ENCODE measurements around the gene POLG2. TPM values are rescaled to one million over a fixed set of nuclear protein-coding genes. Genes with fewer than 3 reads are reported as not detected.

The POLG2 gene
- total and polyA plus RNA-seq, 4 donors = 3.0 to 8.0 (median 6.6) TPM

DNA sequence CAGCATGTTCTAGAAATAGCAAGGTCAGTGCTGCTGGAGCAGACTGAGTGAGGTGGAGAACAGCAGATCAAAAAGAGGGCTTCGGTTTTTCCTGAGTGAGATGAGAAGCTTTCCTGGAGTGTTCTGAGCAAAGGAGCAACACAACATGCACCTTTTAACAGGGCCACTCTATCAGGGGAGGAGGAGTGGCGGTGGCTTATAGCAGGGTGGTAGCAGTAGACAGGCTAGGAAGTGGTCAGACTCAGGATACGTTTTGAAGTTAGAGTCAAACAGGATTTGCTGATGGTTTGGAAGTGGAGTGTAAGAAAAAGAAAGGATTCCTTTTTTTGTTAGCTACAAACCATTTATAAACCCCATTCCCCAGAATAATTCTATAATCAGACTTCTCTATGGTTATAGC lies 12.5 kb downstream of the POLG2 start:
- WGBS = 91% methylated on average over 3 of the region's 3 CpGs
- H3K9me3 ChIP-seq (ENCODE audit: control insufficient read depth in 4 of 4, low read length in 3 of 4) = no peaks in the 10 kb centered on the region
- no peak overlapping the region for H3K4me3 ChIP-seq (ENCODE audit: low read depth in 1 of 3, low read length in 3 of 3)
- no peak for DNase-seq (ENCODE audit: low spot score)
- peaks cover 3 to 26% (median 22%) of the 10 kb centered on the region in 4 donors for H3K36me3 ChIP-seq (ENCODE audit: control insufficient read depth in 4 of 4, insufficient read depth in 3 of 4, low read depth in 1 of 4, low read length in 3 of 4)
- TF ChIP-seq HNF4G (IDR thresholded peaks at IDR 0.05) (no peak), TAF1 (conservative IDR thresholded peaks at IDR 0.05) (no peak), FOXA1 (IDR thresholded peaks at IDR 0.05) (no peak), JUND (IDR thresholded peaks at IDR 0.05) (no peak), EGR1 (IDR thresholded peaks at IDR 0.05; ENCODE audit: low read depth in 2 of 2) (no peak), SP1 (IDR thresholded peaks at IDR 0.05) (no peak)
- TF ChIP-seq, protein P1, sequence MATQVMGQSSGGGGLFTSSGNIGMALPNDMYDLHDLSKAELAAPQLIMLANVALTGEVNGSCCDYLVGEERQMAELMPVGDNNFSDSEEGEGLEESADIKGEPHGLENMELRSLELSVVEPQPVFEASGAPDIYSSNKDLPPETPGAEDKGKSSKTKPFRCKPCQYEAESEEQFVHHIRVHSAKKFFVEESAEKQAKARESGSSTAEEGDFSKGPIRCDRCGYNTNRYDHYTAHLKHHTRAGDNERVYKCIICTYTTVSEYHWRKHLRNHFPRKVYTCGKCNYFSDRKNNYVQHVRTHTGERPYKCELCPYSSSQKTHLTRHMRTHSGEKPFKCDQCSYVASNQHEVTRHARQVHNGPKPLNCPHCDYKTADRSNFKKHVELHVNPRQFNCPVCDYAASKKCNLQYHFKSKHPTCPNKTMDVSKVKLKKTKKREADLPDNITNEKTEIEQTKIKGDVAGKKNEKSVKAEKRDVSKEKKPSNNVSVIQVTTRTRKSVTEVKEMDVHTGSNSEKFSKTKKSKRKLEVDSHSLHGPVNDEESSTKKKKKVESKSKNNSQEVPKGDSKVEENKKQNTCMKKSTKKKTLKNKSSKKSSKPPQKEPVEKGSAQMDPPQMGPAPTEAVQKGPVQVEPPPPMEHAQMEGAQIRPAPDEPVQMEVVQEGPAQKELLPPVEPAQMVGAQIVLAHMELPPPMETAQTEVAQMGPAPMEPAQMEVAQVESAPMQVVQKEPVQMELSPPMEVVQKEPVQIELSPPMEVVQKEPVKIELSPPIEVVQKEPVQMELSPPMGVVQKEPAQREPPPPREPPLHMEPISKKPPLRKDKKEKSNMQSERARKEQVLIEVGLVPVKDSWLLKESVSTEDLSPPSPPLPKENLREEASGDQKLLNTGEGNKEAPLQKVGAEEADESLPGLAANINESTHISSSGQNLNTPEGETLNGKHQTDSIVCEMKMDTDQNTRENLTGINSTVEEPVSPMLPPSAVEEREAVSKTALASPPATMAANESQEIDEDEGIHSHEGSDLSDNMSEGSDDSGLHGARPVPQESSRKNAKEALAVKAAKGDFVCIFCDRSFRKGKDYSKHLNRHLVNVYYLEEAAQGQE (IDR thresholded peaks at IDR 0.05) = no peak
- TF ChIP-seq, protein P2, sequence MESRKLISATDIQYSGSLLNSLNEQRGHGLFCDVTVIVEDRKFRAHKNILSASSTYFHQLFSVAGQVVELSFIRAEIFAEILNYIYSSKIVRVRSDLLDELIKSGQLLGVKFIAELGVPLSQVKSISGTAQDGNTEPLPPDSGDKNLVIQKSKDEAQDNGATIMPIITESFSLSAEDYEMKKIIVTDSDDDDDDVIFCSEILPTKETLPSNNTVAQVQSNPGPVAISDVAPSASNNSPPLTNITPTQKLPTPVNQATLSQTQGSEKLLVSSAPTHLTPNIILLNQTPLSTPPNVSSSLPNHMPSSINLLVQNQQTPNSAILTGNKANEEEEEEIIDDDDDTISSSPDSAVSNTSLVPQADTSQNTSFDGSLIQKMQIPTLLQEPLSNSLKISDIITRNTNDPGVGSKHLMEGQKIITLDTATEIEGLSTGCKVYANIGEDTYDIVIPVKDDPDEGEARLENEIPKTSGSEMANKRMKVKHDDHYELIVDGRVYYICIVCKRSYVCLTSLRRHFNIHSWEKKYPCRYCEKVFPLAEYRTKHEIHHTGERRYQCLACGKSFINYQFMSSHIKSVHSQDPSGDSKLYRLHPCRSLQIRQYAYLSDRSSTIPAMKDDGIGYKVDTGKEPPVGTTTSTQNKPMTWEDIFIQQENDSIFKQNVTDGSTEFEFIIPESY (IDR thresholded peaks at IDR 0.05) = no peak
- H3K27ac ChIP-seq (ENCODE audit: low read depth in 1 of 2, low read length in 2 of 2) = no peak overlapping the region
- H3K27me3 ChIP-seq (ENCODE audit: control insufficient read depth in 4 of 4, insufficient read depth in 4 of 4, low read length in 3 of 4) = no peaks in the 10 kb centered on the region
- no peaks in the 10 kb centered on the region for H3K4me1 ChIP-seq (ENCODE audit: control insufficient read depth in 4 of 4, insufficient read depth in 4 of 4, low read length in 3 of 4)
- H3K9ac ChIP-seq (ENCODE audit: low read depth in 1 of 2, low read length in 2 of 2) = no peak overlapping the region

DNA sequence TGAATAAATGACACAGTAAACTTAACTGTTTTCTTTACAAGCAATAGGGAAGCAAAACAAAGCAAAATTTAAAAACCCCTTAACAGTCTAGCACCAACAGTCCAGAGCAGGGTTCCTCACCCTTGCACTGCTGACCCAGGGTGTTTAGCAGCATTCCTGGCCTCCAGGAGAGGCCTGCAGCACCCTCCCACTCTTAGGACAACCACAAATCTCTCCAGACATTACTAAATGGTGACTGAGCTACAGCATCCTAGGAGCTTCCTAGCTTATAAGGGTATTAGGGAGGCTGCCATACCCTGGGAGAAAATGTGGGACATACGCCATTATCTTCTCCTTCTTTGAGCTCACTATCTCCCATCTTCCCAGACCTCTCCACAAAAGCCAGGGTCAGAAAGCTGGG lies 15.9 kb downstream of the POLG2 start:
- Histone ChIP-seq H3K4me3 (ENCODE audit: low read depth in 1 of 3, low read length in 3 of 3) (no peak overlapping the region), H3K27ac (ENCODE audit: low read depth in 1 of 2, low read length in 2 of 2) (no peak overlapping the region), H3K4me1 (ENCODE audit: control insufficient read depth in 4 of 4, insufficient read depth in 4 of 4, low read length in 3 of 4) (no peaks in the 10 kb centered on the region), H3K36me3 (ENCODE audit: control insufficient read depth in 4 of 4, insufficient read depth in 3 of 4, low read depth in 1 of 4, low read length in 3 of 4) (peaks cover 0 to 31% (median 25%) of the 10 kb centered on the region in 4 donors), H3K9me3 (ENCODE audit: control insufficient read depth in 4 of 4, low read length in 3 of 4) (no peaks in the 10 kb centered on the region), H3K27me3 (ENCODE audit: control insufficient read depth in 4 of 4, insufficient read depth in 4 of 4, low read length in 3 of 4) (no peaks in the 10 kb centered on the region), H3K9ac (ENCODE audit: low read depth in 1 of 2, low read length in 2 of 2) (no peak overlapping the region)
- 98% methylated on average over 1 of the region's 1 CpG for whole genome bisulfite sequencing
- no peak for TF ChIP-seq NR2F2 (IDR thresholded peaks at IDR 0.05)
- no peak for DNase-seq (ENCODE audit: low spot score)

DNA sequence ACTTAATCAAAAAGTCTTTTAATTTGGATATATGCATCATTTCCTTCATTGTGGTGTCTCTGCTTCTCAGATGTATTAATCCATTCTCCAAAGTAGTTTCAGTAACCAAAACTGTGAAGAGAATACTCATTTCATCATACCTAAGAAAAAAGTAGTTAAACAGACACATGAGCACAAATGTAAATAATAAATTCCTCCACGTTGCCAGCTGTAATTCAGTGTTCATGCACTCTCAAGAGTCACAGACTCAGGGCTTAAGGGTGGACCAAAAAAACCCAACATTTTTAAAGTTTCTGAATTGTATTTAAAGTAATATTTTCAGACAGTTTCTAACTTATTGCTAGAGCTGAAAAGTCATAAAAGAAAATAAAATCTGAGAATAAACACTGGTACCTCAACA lies 19.0 kb downstream of the POLG2 start:
- no peaks in the 10 kb centered on the region for H3K9me3 ChIP-seq (ENCODE audit: control insufficient read depth in 4 of 4, low read length in 3 of 4)
- no peak overlapping the region for H3K4me3 ChIP-seq (ENCODE audit: low read depth in 1 of 3, low read length in 3 of 3)
- no peaks in the 10 kb centered on the region for H3K27me3 ChIP-seq (ENCODE audit: control insufficient read depth in 4 of 4, insufficient read depth in 4 of 4, low read length in 3 of 4)
- TF ChIP-seq, protein P3, sequence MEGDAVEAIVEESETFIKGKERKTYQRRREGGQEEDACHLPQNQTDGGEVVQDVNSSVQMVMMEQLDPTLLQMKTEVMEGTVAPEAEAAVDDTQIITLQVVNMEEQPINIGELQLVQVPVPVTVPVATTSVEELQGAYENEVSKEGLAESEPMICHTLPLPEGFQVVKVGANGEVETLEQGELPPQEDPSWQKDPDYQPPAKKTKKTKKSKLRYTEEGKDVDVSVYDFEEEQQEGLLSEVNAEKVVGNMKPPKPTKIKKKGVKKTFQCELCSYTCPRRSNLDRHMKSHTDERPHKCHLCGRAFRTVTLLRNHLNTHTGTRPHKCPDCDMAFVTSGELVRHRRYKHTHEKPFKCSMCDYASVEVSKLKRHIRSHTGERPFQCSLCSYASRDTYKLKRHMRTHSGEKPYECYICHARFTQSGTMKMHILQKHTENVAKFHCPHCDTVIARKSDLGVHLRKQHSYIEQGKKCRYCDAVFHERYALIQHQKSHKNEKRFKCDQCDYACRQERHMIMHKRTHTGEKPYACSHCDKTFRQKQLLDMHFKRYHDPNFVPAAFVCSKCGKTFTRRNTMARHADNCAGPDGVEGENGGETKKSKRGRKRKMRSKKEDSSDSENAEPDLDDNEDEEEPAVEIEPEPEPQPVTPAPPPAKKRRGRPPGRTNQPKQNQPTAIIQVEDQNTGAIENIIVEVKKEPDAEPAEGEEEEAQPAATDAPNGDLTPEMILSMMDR (IDR thresholded peaks at IDR 0.05; ENCODE audit: low read depth, low read length, missing input control) = no peak
- TF ChIP-seq YY1 (IDR thresholded peaks at IDR 0.05) (no peak), RAD21 (IDR thresholded peaks at IDR 0.05) (no peak), HNF4A (conservative IDR thresholded peaks at IDR 0.05) (no peak), NR2F2 (IDR thresholded peaks at IDR 0.05) (no peak)
- no peak for DNase-seq (ENCODE audit: low spot score)
- H3K36me3 ChIP-seq (ENCODE audit: control insufficient read depth in 4 of 4, insufficient read depth in 3 of 4, low read depth in 1 of 4, low read length in 3 of 4) = peaks cover 0 to 20% (median 15%) of the 10 kb centered on the region in 4 donors
- no peak overlapping the region for H3K9ac ChIP-seq (ENCODE audit: low read depth in 1 of 2, low read length in 2 of 2)
- 22% methylated on average over 1 of the region's 1 CpG for WGBS
- H3K27ac ChIP-seq (ENCODE audit: low read depth in 1 of 2, low read length in 2 of 2) = no peak overlapping the region
- no peaks in the 10 kb centered on the region for H3K4me1 ChIP-seq (ENCODE audit: control insufficient read depth in 4 of 4, insufficient read depth in 4 of 4, low read length in 3 of 4)

Measured in liver (tissue), 9 donors.